ENCODE results near the gene SYNDIG1. TPM values are rescaled to one million over a fixed set of nuclear protein-coding genes. Genes with fewer than 3 reads are reported as not detected.

Gene SYNDIG1
- total RNA-seq, 1 donor, result not detected

- H3K4me3 ChIP-seq (ENCODE audit: low read depth, low read length), result no peak overlapping the region
- DNase-seq (ENCODE audit: low read depth), result no peak
- TF ChIP-seq, protein P1, sequence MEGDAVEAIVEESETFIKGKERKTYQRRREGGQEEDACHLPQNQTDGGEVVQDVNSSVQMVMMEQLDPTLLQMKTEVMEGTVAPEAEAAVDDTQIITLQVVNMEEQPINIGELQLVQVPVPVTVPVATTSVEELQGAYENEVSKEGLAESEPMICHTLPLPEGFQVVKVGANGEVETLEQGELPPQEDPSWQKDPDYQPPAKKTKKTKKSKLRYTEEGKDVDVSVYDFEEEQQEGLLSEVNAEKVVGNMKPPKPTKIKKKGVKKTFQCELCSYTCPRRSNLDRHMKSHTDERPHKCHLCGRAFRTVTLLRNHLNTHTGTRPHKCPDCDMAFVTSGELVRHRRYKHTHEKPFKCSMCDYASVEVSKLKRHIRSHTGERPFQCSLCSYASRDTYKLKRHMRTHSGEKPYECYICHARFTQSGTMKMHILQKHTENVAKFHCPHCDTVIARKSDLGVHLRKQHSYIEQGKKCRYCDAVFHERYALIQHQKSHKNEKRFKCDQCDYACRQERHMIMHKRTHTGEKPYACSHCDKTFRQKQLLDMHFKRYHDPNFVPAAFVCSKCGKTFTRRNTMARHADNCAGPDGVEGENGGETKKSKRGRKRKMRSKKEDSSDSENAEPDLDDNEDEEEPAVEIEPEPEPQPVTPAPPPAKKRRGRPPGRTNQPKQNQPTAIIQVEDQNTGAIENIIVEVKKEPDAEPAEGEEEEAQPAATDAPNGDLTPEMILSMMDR (IDR thresholded peaks at IDR 0.05; ENCODE audit: insufficient read depth, low read depth, low read length), result no peak
These were observed 216.3 kb downstream of the SYNDIG1 start for GRCh38 chr20:24685736-24686135.

DNA sequence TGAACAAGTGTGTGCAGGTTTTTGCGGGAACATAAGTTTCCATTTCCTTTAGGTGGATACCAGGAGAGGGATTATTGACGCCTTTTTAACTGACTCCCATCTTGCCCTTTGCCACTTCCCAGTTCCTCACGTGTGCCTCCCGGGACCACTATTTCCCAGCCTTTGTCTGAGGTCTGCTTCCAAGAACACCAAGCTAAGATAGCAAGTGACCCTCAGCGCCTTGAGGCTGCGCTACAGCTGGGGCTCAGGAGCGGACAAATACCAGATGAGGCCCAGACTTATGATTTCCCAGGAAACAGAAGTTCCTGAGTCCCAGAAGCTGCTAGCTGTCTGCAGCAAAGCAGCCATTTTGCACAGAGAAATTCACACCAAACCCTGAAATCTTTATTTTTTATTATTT, 216.7 kb downstream of the SYNDIG1 start:
- no peak for DNase-seq (ENCODE audit: low read depth)
- TF ChIP-seq, protein P1 (IDR thresholded peaks at IDR 0.05; ENCODE audit: insufficient read depth, low read depth, low read length), result no peak
- H3K4me3 ChIP-seq (ENCODE audit: low read depth, low read length), result no peak overlapping the region

DNA sequence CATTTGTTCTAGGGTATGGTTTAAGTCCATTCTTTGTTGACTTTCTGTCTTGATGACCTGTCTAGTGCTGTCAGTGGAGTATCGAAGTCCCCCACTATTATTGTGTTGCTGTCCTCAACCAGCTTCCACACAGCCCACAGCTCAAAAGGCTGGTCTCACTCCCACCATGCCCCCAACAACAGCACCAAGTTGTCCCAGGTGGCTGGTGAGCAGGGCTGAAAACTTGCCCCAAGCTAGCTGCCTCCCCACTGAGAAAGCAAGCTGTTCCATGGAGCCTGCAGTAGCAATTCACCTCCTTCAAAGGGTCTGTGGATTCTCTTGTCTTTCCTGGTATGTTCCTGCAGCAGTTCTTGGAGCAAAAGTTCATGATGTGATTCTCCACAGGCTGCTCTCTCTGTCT, 221.0 kb downstream of the SYNDIG1 start:
- no peak overlapping the region for H3K4me3 ChIP-seq (ENCODE audit: low read depth, low read length)

DNA sequence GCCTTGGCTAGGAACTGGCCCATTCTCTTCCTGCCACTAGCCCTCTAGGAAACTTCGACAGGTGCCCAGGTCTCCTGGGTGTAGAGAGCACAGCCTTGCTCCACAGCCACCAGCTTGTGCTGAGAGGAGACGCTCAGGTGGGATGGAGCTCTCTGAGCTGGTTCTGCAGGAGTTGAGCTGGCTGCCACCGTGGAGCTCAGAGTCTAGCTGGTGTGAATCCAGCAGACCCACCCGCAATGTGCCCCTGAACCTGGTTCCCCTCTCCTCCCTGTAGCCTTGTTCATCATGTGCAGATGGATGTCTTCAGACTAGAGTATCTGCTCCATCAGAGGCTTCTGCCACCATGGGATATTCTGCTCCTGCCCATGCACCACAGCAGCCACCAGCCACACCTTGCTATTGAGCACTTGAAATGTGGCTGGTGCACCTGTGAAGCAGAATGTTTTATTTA, 222.5 kb downstream of the SYNDIG1 start:
- no peak for DNase-seq (ENCODE audit: low read depth)
- TF ChIP-seq, protein P1 (IDR thresholded peaks at IDR 0.05; ENCODE audit: insufficient read depth, low read depth, low read length), result no peak
- no peak overlapping the region for H3K4me3 ChIP-seq (ENCODE audit: low read depth, low read length)

More for the DNA sequence above, 221.0 kb downstream of the SYNDIG1 start:
- no peak for DNase-seq (ENCODE audit: low read depth)
- TF ChIP-seq, protein P1 (IDR thresholded peaks at IDR 0.05; ENCODE audit: insufficient read depth, low read depth, low read length), result no peak

GRCh38 chr20:24692446-24693200, 223.2 kb downstream of the SYNDIG1 start:
- DNase-seq (ENCODE audit: low read depth), result no peak
- H3K4me3 ChIP-seq (ENCODE audit: low read depth, low read length), result no peak overlapping the region
- TF ChIP-seq, protein P1 (IDR thresholded peaks at IDR 0.05; ENCODE audit: insufficient read depth, low read depth, low read length), result no peak

DNA sequence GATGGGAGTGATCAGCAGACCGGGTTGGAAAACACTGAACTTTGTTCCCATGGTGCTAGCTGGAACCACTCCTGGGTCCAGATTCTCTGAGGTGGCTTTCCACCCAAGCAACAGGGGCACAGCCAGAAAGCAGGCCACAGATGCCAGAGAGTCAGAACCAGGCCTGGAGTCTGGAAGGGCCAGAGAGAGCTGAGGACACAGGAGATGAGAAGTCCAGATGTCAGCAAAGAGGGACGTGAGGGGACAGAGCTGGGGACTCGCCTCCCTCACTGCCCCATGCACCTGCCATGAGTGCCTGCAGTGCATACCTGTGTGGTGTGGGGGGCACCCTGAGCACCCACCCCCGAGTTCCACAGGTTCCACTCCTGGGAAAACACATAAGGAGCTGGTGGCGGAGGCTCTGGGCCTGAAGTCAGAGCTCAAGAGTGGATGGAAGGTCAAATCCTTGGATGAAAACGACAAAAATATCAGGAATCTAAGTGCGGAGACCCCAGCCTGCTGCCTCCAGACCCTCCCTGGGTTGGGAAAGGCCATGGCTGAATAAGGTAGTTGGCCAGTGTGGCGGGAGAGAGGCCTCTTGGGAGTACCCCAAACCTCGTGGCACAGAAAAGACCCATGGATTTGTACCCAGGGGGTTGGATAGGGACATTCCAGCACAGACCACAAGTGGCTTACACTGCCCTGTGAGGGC, 224.2 kb downstream of the SYNDIG1 start:
- TF ChIP-seq, protein P1 (IDR thresholded peaks at IDR 0.05; ENCODE audit: insufficient read depth, low read depth, low read length), result no peak
- no peak for DNase-seq (ENCODE audit: low read depth)
- no peak overlapping the region for H3K4me3 ChIP-seq (ENCODE audit: low read depth, low read length)

All from fibroblast of villous mesenchyme (primary cell).